Activated naive CD4-positive, alpha-beta T cell treated with anti-CD3 and anti-CD28 coated beads, Interleukin-2, amount 50 U/mL, for 16 hours (primary cell): Measurements from ENCODE around the gene DYNLT1.
"Not testable (repeated sequence)": the region's sequence is repeated elsewhere in the genome, so short reads cannot be mapped to it uniquely, and the experiment has no call there.

Experiments used
- DNase-seq: peaks from one replicate; pipeline ENCODE4 v3.0.0-alpha.2; 2020

The DYNLT1 gene

GRCh38 chr6:158662954-158663624 is 18.5 kb upstream of the DYNLT1 start:
- DNase-seq: no peak

DNA sequence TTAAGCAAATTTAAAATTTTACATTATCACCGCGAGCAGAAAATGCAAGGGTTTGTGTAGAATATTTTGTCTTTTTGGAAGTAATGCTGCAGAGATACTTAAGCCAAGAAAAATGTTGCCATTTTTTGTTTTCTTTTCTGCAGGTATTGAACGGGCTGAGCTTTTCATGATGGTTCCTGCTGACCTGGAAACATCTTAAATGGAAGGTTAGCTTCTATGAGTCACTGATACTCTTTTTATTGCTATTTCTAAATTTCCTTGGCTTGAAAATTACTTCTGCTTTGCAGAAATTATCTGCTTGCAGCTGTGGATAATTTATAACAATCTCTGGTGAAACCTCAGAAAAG is 18.0 kb upstream of the DYNLT1 start:
- no peak for DNase-seq

DNA sequence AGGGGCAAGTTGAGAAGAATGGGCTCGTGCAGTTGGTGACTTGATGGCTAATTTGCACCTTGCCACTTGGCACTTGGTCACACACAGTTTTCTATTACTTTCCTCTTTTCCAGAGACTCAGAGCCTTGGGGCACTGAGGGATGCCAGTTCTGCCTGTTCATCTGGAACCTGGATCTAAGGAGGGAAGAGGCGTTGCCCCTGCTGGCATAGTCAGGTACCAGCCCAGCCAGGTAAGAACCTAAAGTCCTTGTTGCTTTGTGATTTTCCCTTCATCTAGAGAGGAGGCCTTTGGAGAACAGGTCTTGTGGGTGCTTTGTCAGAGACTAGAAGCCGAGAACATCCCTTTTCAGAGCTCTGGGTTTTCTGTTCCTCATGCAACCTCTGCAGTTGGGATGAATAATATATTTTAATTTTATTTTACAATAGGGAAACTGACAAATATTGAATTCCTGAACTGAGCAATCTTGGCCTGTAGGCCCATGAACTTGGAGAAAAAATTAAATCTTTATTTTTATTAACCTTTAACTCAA is 16.7 kb upstream of the DYNLT1 start:
- no peak for DNase-seq

DNA sequence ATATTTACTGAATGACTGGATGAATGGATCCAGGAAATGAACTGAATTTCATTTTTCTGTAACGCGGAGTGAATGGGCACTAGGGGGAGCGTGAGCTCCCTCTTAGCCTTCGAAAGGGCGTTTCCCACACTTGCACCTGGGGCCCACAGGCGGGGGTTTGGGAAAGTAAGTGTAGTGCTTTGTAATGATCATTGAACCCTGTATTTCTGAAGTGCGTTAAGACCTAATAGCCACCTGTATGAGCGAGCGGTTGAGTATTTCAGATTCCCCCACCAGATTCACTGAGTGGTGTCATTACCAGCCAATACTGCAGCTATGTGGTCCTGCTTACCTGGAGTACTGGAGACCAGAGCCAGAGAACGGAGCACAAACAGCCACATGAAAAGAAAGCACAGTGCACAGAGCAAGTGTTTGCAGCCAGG is 15.8 kb upstream of the DYNLT1 start:
- DNase-seq: peak; percentile 52

DNA sequence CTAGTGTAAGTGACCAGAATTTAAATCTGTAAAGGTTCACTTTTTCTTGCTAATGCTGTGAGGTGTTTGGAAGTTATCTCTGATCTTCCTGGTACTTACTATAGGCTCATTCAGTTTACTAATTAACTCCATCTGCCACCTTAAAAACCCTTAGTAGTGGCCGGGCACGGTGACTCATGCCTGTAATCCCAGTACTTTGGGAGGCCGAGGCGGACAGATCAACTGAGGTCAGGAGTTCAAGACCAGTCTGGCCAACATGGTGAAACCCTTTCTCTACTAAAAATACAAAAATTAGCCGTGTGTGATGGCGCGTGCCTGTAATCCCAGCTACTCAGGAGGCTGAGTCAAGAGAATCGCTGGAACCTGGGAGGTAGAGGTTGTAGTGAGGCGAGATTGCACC is 12.4 kb upstream of the DYNLT1 start:
- DNase-seq: not testable (repeated sequence)

GRCh38 chr6:158655569-158656450 is 11.3 kb upstream of the DYNLT1 start:
- DNase-seq: no peak

- DNase-seq: no peak
These were observed 10.5 kb upstream of the DYNLT1 start for GRCh38 chr6:158654960-158655489.

DNA sequence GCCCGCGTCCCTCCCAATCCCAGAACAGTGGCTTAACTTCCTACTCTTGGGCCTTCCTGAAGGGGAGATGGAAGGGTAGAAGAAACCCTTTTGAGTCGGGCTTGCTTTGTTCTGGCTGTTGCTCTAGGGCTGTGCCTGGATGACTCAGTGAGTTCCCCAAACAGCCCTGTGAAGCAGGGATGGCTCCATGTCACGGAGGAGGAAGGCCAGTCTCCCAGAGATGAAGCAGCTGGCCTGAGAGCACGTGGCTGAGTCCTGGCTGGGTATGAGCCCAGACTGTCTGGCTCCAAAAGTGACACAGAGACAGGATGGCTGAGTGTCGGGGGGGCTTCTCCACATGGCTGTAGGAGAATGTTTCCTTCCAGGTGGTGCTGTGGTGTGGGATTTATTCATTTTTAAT is 10.0 kb upstream of the DYNLT1 start:
- no peak for DNase-seq

GRCh38 chr6:158653577-158654354 is 9.2 kb upstream of the DYNLT1 start:
- DNase-seq: peak; percentile 84

GRCh38 chr6:158651981-158652737 is 7.6 kb upstream of the DYNLT1 start:
- not testable (repeated sequence) for DNase-seq

DNA sequence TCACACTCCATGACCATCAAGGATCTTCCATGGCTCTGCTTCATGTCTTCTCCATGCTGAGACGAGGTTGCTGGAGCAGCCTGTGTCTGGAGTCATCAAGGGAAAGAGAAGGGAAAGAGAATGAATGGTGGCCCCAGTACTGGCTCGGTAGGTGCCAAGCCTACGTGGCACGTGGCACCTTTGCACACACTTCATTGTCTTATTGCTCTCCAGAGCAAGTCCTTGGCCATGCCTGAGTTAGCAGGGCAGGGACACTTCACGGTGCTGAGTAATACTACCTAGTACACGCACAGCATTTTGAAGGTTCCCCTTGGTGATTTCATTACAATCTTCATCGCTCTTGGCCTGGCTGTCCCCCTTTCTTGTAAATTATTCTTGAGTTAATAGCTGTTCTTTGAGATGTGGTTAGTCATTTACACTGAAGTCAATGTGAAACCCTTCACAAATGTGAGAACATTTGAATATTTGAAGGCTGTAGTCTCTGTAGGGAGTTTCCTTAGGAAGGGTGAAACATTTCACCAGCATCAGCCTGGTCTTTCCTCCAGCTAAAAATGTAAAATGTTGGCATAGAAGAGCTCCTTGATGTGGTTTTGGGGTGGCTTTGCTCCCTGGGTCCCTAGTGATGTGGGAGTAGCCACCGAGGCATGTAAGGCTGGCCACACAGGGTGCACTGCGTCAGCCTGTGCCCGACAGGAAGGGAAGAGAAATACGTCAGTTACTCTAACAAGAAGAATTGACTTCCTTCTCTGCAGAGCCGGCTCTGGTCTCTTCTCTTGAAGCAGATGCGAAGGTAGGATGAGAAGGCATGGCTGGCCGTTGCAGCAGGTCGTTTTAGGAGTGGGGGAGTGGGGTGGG is 5.0 kb upstream of the DYNLT1 start, which contains the start of gene SYTL3:
Gene SYTL3, plus strand, starts transcription at position 766 of the 855 bp plus-strand sequence. CDS start 13,215 bp downstream, outside the sequence.
- DNase-seq: peak; percentile 76

GRCh38 chr6:158648682-158649131 is 4.2 kb upstream of the DYNLT1 start:
- DNase-seq: peak; percentile 34

DNA sequence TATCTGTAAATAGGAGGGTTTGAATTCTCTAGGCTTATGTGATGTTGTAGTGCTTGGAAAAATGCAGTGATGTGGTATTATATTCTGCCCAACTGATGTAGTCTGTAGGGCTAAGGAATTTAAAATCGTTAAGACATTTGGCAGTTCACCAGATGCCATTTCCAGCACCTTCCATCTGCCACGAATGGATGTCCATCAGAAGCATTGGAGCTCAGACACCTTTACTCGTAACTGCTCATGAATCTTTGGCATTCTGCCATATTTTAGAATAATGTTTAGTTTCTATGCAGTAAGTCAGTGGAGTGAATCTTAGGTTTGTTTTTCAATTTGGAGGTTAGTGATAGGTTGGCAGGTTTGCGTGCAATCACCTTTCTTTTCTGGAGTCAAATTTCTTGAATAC is 3.0 kb upstream of the DYNLT1 start:
- no peak for DNase-seq

DNA sequence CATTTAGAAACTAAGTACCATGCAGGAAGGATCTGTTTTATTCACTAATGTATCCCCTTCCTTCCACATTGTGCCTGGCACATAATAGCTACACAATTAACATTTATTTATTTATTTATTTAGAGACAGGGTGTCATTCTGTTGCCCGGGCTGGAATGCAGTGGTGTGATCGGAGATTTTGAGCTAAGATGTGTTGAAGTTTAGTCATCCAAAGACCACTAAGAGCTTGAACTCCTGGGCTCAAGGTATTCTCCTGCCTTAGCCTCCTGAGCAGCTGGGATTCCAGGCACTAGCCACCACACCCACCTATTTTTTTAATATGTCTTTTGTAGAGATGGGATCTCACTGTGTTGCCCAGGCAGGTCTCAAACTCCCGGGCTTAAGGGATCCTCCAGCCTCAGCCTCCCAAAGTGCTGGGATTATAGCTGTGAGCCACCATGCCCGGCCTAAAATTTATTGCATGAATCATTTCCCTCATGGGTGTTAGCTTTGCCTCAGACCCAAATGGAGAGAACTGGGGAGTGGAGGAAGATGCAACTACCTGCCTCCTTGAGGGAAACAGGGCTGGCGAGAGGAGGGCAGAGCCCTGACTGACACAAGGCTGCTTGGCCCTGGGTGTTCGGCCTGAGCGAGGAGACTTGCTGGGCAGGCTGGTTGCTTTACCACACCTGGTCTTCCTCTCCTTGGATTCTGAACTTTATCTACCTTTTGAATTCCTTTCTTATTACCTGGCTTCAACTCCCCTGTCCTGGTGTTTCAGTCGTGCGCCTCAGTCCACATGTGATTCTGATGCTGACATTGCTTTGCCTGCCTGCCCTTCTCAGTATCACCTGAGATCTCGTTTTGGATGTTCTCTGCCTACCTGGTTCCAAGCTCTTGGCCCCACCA is 1.7 kb upstream of the DYNLT1 start:
- no peak for DNase-seq

- DNase-seq: no peak
These were observed 800 bp upstream of the DYNLT1 start for GRCh38 chr6:158645064-158646022.

- DNase-seq: no peak
These were observed 710 bp downstream of the DYNLT1 start for GRCh38 chr6:158643836-158644230.

GRCh38 chr6:158642097-158642601 is 2.4 kb downstream of the DYNLT1 start:
- no peak for DNase-seq

GRCh38 chr6:158640519-158640918 is 4.0 kb downstream of the DYNLT1 start:
- DNase-seq: no peak
